Raji (cell line): ENCODE measurements around the gene FAM227B.

Experiments used
- POLR2A ChIP-seq: IDR thresholded peaks from 2 replicates; pipeline ENCODE4 v1.6.1; 2011; ENCODE audit warnings: low read depth, low read length, control low read depth; ENCODE audit not compliant: insufficient read depth

FAM227B gene

GRCh38 chr15:49379996-49380395, 240.6 kb downstream of the FAM227B start:
- TF ChIP-seq POLR2A, result no peak

GRCh38 chr15:49372366-49372765, 248.3 kb downstream of the FAM227B start:
- TF ChIP-seq POLR2A, result no peak

- TF ChIP-seq POLR2A, result no peak
These were observed 249.8 kb downstream of the FAM227B start for GRCh38 chr15:49370782-49371181.

GRCh38 chr15:49366496-49366895, 254.1 kb downstream of the FAM227B start:
- TF ChIP-seq POLR2A, result no peak

GRCh38 chr15:49361370-49361769, 259.2 kb downstream of the FAM227B start:
- TF ChIP-seq POLR2A, result no peak

GRCh38 chr15:49343546-49343945, 277.1 kb downstream of the FAM227B start:
- no peak for TF ChIP-seq POLR2A

- no peak for TF ChIP-seq POLR2A
These were observed 281.0 kb downstream of the FAM227B start for GRCh38 chr15:49339656-49340055.

GRCh38 chr15:49331951-49332350, 288.7 kb downstream of the FAM227B start:
- no peak for TF ChIP-seq POLR2A

- TF ChIP-seq POLR2A, result no peak
These were observed 289.2 kb downstream of the FAM227B start for GRCh38 chr15:49331442-49331841.

- no peak for TF ChIP-seq POLR2A
These were observed 290.5 kb downstream of the FAM227B start for GRCh38 chr15:49330166-49330565.

GRCh38 chr15:49328941-49329340, 291.7 kb downstream of the FAM227B start:
- no peak for TF ChIP-seq POLR2A

GRCh38 chr15:49327927-49328326, 292.7 kb downstream of the FAM227B start:
- TF ChIP-seq POLR2A, result no peak

GRCh38 chr15:49323207-49323606, 297.4 kb downstream of the FAM227B start:
- TF ChIP-seq POLR2A, result no peak

- no peak for TF ChIP-seq POLR2A
These were observed 300.3 kb downstream of the FAM227B start for GRCh38 chr15:49320351-49320750.

GRCh38 chr15:49315391-49315823, 305.2 kb downstream of the FAM227B start:
- no peak for TF ChIP-seq POLR2A

GRCh38 chr15:49314716-49315115, 305.9 kb downstream of the FAM227B start:
- no peak for TF ChIP-seq POLR2A

GRCh38 chr15:49313650-49314049, 307.0 kb downstream of the FAM227B start:
- TF ChIP-seq POLR2A, result no peak

- TF ChIP-seq POLR2A, result no peak
These were observed 310.7 kb downstream of the FAM227B start for GRCh38 chr15:49309889-49310288.

- no peak for TF ChIP-seq POLR2A
These were observed 311.9 kb downstream of the FAM227B start for GRCh38 chr15:49308686-49309085.

GRCh38 chr15:49306551-49306950, 314.1 kb downstream of the FAM227B start:
- TF ChIP-seq POLR2A, result no peak
